Cardiac fibroblast (primary cell): Measurements from ENCODE around the gene PISD.
"Not testable (repeated sequence)": the region's sequence is repeated elsewhere in the genome, so short reads cannot be mapped to it uniquely, and the experiment has no call there.

Experiments
- DNase-seq, 2 donors: peaks; one replicate each; pipeline versions ENCODE4 v3.0.0 to v3.0.0-alpha.2; 2010; ENCODE audit warnings: low read depth in 2 of 2
- H3K4me3 ChIP-seq, 2 donors: replicated peaks in 1 of 2; 1 replicate in 1 of 2; 2 replicates in 1 of 2; pipeline ENCODE4 v1.5.1; 2011; ENCODE audit warnings: low read depth in 2 of 2, low read length in 2 of 2, mild to moderate bottlenecking in 2 of 2, moderate library complexity in 1 of 2
- CTCF ChIP-seq: IDR thresholded peaks from one replicate; pipeline ENCODE4 v1.5.1; 2011; ENCODE audit warnings: low read depth, mild to moderate bottlenecking, low read length, inconsistent platforms

The PISD gene

GRCh38 chr22:31661851-31662667 is at the start of gene PISD:
TSS of gene PISD (minus strand) at chr22:31662215. CDS start at chr22:31662208, 7 bp downstream.
- peak; percentile 94 to 95 for DNase-seq
- no peak for TF ChIP-seq CTCF
- peak within 1 kb of the TSS; percentile 72 to 77 for H3K4me3 ChIP-seq

- peak; percentile 14 to 39 for DNase-seq
- not testable (repeated sequence) for H3K4me3 ChIP-seq
Observed at GRCh38 chr22:31711226-31711625, 49.2 kb upstream of the PISD start.

DNA sequence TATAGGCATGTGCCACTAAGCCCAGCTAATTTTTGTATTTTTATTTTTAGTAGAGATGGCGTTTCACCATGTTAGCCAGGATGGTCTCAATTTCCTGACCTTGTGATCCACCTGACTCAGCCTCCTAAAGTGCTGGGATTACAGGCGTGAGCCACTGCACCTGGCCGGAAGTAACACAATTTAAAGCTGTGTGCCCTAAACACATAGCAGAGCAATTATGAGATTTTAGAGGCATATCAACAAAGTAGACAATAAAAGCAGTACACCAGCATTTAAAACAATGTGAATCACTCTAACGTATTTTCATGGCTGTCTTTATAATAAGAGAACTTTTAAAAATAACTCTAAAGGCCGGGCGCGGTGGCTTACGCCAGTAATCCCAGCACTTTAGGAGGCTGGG is 45.5 kb upstream of the PISD start:
- DNase-seq: no peak
- no peak for TF ChIP-seq CTCF
- no peak overlapping the region for H3K4me3 ChIP-seq

DNA sequence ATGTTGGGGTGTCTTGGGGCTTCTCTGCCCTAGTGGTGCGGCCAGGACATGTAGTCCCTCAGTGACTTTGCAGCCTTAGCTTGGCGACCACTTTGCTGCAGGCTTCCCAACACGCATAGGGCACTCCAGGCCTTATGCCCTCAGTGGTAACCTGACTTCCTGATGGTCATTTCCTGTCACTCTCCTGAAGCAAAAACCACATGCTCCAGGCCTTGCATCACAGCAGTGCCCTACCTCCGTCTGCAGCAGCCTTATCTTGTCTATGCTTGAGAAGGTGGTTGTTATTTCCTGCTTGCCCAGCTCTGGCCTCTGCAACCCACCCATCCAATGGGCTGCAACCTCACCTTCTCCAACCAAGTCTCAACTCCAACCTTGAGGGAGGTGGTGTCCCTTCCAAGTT is 33.4 kb upstream of the PISD start:
- H3K4me3 ChIP-seq: no peak overlapping the region
- DNase-seq: peak in 1 of 2 donors; percentile 17

GRCh38 chr22:31694046-31694445 is 32.0 kb upstream of the PISD start:
- not testable (repeated sequence) for DNase-seq

More for the DNA sequence above, 33.4 kb upstream of the PISD start:
- no peak for TF ChIP-seq CTCF

DNA sequence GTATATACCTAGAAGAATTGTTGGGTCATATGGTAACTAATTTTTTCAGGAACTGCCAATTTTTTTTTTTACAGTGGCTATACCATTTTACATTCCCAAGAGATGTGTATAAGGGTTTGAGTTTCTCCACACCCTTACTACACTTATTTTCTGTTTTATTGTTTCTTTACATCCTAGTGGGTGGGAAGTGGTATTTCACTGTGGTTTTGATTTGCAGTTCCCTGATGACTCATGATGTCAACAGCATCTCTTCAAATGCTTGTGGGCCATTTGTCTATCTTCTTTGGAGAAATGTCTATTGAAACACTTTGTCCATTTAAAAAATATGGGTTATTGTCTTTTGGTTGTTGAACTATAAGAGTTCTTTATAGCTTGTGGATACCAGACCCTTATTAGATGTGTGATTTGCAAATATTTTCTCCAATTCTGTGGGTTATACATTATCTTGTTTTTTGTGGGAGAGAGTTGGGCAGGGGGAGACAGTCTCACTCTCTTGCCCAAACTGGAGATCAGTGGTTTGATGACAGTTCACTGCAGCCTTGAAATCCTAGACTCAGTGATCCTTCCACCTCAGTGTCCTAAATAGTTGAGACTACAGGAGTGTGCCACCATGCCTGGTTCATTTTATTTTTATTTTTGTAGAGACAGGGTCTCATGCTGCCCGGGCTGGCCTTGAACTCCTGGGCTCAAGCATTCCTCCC is 30.3 kb upstream of the PISD start:
- no peak overlapping the region for H3K4me3 ChIP-seq
- peak; percentile 27 to 64 for DNase-seq

More at GRCh38 chr22:31694046-31694445, 32.0 kb upstream of the PISD start:
- H3K4me3 ChIP-seq: not testable (repeated sequence)

DNA sequence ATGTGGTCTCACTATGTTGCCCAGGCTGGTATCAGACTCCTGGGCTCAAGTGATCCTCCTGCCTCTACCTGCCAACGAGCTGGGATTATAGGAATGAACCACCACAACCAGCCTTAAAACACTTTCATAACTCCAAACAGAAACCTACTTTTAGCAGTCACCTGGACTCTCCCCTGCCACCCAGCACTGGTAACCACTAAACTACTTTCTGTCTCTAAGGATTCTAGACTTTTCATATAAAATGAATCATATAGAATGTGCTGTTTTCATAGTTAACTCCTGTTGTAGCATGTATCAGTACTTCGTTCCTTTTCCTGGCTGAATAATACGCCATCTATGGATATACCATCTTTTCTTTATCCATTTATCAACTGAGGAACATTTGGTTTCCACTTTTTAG is 29.4 kb upstream of the PISD start:
- DNase-seq: no peak
- H3K4me3 ChIP-seq: no peak overlapping the region
- no peak for TF ChIP-seq CTCF

More for the DNA sequence above, 30.3 kb upstream of the PISD start:
- no peak for TF ChIP-seq CTCF
